Panc1 (cell line): Measurements from ENCODE around the gene RPUSD3. TPM values are rescaled to one million over a fixed set of nuclear protein-coding genes. Genes with fewer than 3 reads are reported as not detected.

Source experiments
- ATAC-seq: fragments of 200-7000 bp; cut with Tn5 transposase; 2 replicates; pipeline ENCODE4 v1.9.1; 2020; ENCODE audit warnings: mild to moderate bottlenecking, moderate library complexity
- BruUV-seq: library from RNA; stranded (reverse); fragments of 400-500 nt; replicated peaks from 2 replicates; lab custom pipeline; 2021; lab: Mats Ljungman, UMichigan
- CTCF ChIA-PET: fragments of 300-600 bp; sonication (Branson Sonifier 250); formaldehyde crosslinking; loops from one replicate; lab custom pipeline; 2022; ENCODE audit warnings: antibody characterized with exemption; lab: Charles Lee
- POLR2A ChIA-PET: fragments of 300-600 bp; sonication (Branson Sonifier 250); formaldehyde crosslinking; loops from one replicate; lab custom pipeline; 2022; ENCODE audit warnings: antibody characterized with exemption; lab: Charles Lee
- DNase-seq: peaks from one replicate; pipeline ENCODE4 v3.0.0-alpha.2; 2010; ENCODE audit warnings: low read depth, low spot score
- H3K27ac ChIP-seq: 2 replicates; pipeline ENCODE4 v1.5.1; 2011; ENCODE audit warnings: mild to moderate bottlenecking, low read length, inconsistent platforms
- H3K27me3 ChIP-seq: fragments of 200-500 bp; sonication (Bioruptor generic); 2 replicates; pipeline ENCODE4 v1.6.0; 2014; ENCODE audit warnings: low read length, inconsistent platforms; ENCODE audit not compliant: control insufficient read depth, insufficient read depth
- H3K36me3 ChIP-seq: fragments of 200-500 bp; sonication (Bioruptor generic); 2 replicates; pipeline ENCODE4 v1.5.1; 2014; ENCODE audit warnings: inconsistent platforms, mild to moderate bottlenecking, low read length, moderate library complexity; ENCODE audit not compliant: control insufficient read depth, insufficient read depth
- H3K4me1 ChIP-seq: 2 replicates; pipeline ENCODE4 v1.5.1; 2011; ENCODE audit warnings: inconsistent platforms, mild to moderate bottlenecking, low read length, moderate library complexity; ENCODE audit not compliant: control insufficient read depth, insufficient read depth
- H3K4me3 ChIP-seq, 2 experiments: 2 replicates each; pipeline ENCODE4 v1.5.1; 2011 to 2012; ENCODE audit warnings: low read depth in 2 of 2, low read length in 2 of 2, mild to moderate bottlenecking in 2 of 2, inconsistent platforms in 1 of 2, moderate library complexity in 1 of 2
- H3K9me3 ChIP-seq: fragments of 200-500 bp; sonication (Bioruptor generic); 2 replicates; pipeline ENCODE4 v1.5.1; 2014; ENCODE audit warnings: low read depth, mild to moderate bottlenecking, inconsistent platforms, low read length, moderate library complexity; ENCODE audit not compliant: control insufficient read depth, insufficient read depth
- POLR2AphosphoS5 ChIP-seq: IDR thresholded peaks from 2 replicates; pipeline ENCODE4 v1.6.1; 2012; ENCODE audit warnings: mild to moderate bottlenecking, low read depth, low read length, moderate library complexity
- SIN3A ChIP-seq: IDR thresholded peaks from 2 replicates; pipeline ENCODE4 v1.6.1; 2012; ENCODE audit warnings: low read depth, mild to moderate bottlenecking, low read length, moderate library complexity, borderline replicate concordance; ENCODE audit not compliant: insufficient read depth
- TCF7L2 ChIP-seq: IDR thresholded peaks from 2 replicates; pipeline ENCODE4 v1.6.1; 2011; ENCODE audit warnings: mild to moderate bottlenecking, low read depth, low read length, inconsistent platforms
- in situ Hi-C: cut with HindIII; loops from 2 replicates; pipeline ENCODE4 v1.10.0; 2016; ENCODE audit warnings: low sequenced_read_pairs, low pct_unique_long_range_greater_than_20kb
- intact Hi-C: fragments of 100-400 bp; cut with micrococcal nuclease; formaldehyde crosslinking; loops from one replicate; pipeline ENCODE4 v1.10.0; 2022; ENCODE audit not compliant: unreplicated experiment
- total RNA-seq: library from RNA; stranded (reverse); gene quantifications from one replicate; pipeline ENCODE4 v1.2.1, GENCODE V29; 2021; ENCODE audit not compliant: unreplicated experiment
- TF ChIP-seq, protein P1 (sequence below): fragments of 450-650 bp; IDR thresholded peaks from 2 replicates; pipeline ENCODE4 v1.5.1; 2017; ENCODE audit warnings: mild to moderate bottlenecking
- TF ChIP-seq, protein P2 (sequence below), 2 experiments: IDR thresholded peaks; 2 replicates each; pipeline ENCODE4 v1.6.1; 2011 to 2012; ENCODE audit warnings: low read depth in 2 of 2, control low read depth in 1 of 2, low read length in 1 of 2, mild to moderate bottlenecking in 1 of 2, moderate library complexity in 1 of 2; ENCODE audit not compliant: insufficient read depth in 1 of 2

RPUSD3 gene
- total RNA-seq, 1 experiment from 2014 or later: 40.4 TPM

DNA sequence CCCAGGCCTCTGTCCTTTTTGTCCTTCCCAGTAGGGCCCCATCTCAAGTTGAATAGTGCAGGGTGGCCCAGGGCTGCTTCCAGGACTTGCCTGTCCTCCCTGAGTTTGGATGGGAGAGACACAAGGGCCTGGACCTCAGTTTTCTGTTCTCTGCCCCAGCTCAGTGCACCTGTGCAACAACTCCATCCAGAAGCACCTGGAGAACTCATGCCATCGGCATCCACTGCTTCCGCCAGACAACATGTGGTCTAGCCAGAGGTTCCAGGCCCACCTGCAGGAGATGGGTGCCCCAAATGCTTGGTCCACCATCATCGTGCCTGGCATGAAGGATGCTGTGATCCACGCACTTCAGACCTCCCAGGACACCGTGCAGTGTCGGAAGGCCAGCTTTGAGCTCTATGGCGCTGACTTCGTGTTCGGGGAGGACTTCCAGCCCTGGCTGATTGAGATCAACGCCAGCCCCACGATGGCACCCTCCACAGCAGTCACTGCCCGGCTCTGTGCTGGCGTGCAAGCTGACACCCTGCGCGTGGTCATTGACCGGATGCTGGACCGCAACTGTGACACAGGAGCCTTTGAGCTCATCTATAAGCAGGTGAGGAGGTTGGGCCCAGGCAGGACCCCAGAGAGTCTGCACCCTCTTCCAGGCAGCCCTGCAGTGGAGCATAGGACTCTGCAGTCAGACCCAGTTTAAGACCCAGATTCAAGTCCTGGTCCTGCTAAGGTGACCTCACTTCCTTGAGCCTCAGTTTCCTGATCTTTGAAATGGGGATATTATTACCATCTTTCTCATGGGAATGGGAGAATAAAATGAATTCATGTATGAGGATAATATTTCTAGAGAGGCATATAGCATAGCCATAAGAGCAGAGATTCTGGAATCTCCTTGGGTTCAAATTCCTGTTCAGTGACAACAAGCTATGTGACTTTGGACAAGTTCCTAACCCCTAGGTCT lies 14.7 kb downstream of the RPUSD3 start:
- Histone ChIP-seq H3K36me3 (no peaks in the 10 kb centered on the region), H3K27ac (no peak overlapping the region), H3K4me1 (no peaks in the 10 kb centered on the region), H3K9me3 (no peaks in the 10 kb centered on the region), H3K4me3 (no peak overlapping the region), H3K27me3 (no peaks in the 10 kb centered on the region)
- in situ Hi-C loops: no loop called here
- POLR2A ChIA-PET: interaction anchor here (0.6 kb wide), 1 partner anchor 319 kb away, joined by 6 read pairs; no protein-coding TSS in a partner anchor
- BruUV-seq: no TSS peak
- ATAC-seq (0 out of 2 replicates have a peak, but pooled peaks have one; percentile 15), DNase-seq (no peak)
- intact Hi-C loops: no loop called here
- CTCF ChIA-PET: no interaction called here
- TF ChIP-seq, protein P1, sequence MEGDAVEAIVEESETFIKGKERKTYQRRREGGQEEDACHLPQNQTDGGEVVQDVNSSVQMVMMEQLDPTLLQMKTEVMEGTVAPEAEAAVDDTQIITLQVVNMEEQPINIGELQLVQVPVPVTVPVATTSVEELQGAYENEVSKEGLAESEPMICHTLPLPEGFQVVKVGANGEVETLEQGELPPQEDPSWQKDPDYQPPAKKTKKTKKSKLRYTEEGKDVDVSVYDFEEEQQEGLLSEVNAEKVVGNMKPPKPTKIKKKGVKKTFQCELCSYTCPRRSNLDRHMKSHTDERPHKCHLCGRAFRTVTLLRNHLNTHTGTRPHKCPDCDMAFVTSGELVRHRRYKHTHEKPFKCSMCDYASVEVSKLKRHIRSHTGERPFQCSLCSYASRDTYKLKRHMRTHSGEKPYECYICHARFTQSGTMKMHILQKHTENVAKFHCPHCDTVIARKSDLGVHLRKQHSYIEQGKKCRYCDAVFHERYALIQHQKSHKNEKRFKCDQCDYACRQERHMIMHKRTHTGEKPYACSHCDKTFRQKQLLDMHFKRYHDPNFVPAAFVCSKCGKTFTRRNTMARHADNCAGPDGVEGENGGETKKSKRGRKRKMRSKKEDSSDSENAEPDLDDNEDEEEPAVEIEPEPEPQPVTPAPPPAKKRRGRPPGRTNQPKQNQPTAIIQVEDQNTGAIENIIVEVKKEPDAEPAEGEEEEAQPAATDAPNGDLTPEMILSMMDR: no peak
- TF ChIP-seq, protein P2, sequence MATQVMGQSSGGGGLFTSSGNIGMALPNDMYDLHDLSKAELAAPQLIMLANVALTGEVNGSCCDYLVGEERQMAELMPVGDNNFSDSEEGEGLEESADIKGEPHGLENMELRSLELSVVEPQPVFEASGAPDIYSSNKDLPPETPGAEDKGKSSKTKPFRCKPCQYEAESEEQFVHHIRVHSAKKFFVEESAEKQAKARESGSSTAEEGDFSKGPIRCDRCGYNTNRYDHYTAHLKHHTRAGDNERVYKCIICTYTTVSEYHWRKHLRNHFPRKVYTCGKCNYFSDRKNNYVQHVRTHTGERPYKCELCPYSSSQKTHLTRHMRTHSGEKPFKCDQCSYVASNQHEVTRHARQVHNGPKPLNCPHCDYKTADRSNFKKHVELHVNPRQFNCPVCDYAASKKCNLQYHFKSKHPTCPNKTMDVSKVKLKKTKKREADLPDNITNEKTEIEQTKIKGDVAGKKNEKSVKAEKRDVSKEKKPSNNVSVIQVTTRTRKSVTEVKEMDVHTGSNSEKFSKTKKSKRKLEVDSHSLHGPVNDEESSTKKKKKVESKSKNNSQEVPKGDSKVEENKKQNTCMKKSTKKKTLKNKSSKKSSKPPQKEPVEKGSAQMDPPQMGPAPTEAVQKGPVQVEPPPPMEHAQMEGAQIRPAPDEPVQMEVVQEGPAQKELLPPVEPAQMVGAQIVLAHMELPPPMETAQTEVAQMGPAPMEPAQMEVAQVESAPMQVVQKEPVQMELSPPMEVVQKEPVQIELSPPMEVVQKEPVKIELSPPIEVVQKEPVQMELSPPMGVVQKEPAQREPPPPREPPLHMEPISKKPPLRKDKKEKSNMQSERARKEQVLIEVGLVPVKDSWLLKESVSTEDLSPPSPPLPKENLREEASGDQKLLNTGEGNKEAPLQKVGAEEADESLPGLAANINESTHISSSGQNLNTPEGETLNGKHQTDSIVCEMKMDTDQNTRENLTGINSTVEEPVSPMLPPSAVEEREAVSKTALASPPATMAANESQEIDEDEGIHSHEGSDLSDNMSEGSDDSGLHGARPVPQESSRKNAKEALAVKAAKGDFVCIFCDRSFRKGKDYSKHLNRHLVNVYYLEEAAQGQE (IDR thresholded peaks at IDR 0.05; ENCODE audit: insufficient read depth in 1 of 2, low read depth in 2 of 2, low read length in 1 of 2): no peak

DNA sequence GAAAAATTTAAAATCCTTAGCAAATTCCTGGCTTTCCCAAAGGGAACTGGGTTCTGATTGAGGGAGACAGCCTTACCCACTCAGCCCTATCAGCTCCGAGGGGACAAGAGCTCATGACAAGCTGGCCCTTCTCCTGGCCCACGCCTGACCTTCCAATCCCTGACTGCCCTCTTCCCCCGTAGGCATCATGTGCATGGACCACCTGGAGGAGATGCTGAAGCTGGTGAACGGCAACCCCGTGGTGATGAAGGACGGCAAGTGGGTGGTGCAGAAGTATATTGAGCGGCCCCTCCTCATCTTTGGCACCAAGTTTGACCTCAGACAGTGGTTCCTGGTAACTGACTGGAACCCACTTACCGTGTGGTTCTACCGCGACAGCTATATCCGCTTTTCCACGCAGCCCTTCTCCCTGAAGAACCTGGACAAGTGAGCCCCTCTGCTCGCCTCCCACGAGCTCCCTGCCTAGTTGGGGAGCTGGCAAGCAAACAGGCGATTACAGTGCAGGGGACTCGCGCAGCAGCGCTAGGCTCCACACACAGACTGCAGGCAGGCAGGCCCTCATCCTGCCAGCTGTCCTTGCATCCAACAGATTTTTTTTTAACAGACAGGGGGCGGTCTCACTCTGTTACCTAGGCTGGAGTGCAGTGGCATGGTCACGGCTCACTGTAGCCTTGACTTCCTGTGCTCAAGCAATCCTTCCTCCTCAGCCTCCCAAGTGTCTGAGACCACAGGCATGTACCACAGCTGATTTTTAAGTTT lies 16.8 kb downstream of the RPUSD3 start:
- H3K9me3 ChIP-seq: no peaks in the 10 kb centered on the region
- intact Hi-C loops (no loop called here), in situ Hi-C loops (no loop called here)
- H3K36me3 ChIP-seq: no peaks in the 10 kb centered on the region
- DNase-seq: no peak
- H3K4me1 ChIP-seq: no peaks in the 10 kb centered on the region
- no TSS peak for BruUV-seq
- CTCF ChIA-PET: interaction anchor here (0.6 to 0.8 kb wide), 5 partner anchors 12 to 189 kb away, joined by 3 to 8 read pairs (median 5); no protein-coding TSS in a partner anchor
- H3K27ac ChIP-seq: no peak overlapping the region
- H3K4me3 ChIP-seq: no peak overlapping the region
- H3K27me3 ChIP-seq: no peaks in the 10 kb centered on the region
- POLR2A ChIA-PET: no interaction called here
- TF ChIP-seq POLR2AphosphoS5 (no peak), TCF7L2 (no peak), SIN3A (no peak)
- TF ChIP-seq, protein P2 (IDR thresholded peaks at IDR 0.05; ENCODE audit: insufficient read depth in 1 of 2, low read depth in 2 of 2, low read length in 1 of 2): no peak
- TF ChIP-seq, protein P1: no peak; the same call in 1 of the 2 replicates
- ATAC-seq: peak; percentile 82
